GM18505 (cell line): ENCODE data around the gene CNDP1.
A peak's percentile ranks its signal among the peaks of the same experiment; 100 is the strongest.

ENCODE experiments used
- ATAC-seq: cut with Tn5 transposase; IDR thresholded peaks from one replicate; pipeline ENCODE4 v1.9.1; 2021; ENCODE audit not compliant: unreplicated experiment
- POLR2A ChIP-seq: IDR thresholded peaks from 4 replicates; pipeline ENCODE4 v1.6.1; 2011; ENCODE audit warnings: borderline replicate concordance; ENCODE audit not compliant: insufficient read depth, insufficient read length; ENCODE audit errors: extremely low read depth

The CNDP1 gene

GRCh38 chr18:74534150-74534969 is at the start of gene CNDP1:
TSS of gene CNDP1 (plus strand) at chr18:74534500. CDS start at chr18:74534668, 168 bp downstream.
- no peak for ATAC-seq
- TF ChIP-seq POLR2A = no peak

- no peak for TF ChIP-seq POLR2A
Observed at GRCh38 chr18:74486119-74486849, 48.0 kb upstream of the CNDP1 start.

GRCh38 chr18:74488354-74488753 is 45.9 kb upstream of the CNDP1 start:
- no peak for TF ChIP-seq POLR2A
- no peak for ATAC-seq

More at GRCh38 chr18:74486119-74486849, 48.0 kb upstream of the CNDP1 start:
- ATAC-seq = no peak

GRCh38 chr18:74488864-74489263 is 45.4 kb upstream of the CNDP1 start:
- no peak for ATAC-seq
- no peak for TF ChIP-seq POLR2A

- no peak for TF ChIP-seq POLR2A
- no peak for ATAC-seq
Observed at GRCh38 chr18:74489676-74490075, 44.6 kb upstream of the CNDP1 start.

GRCh38 chr18:74492259-74492658 is 42.0 kb upstream of the CNDP1 start:
- ATAC-seq = no peak
- no peak for TF ChIP-seq POLR2A

- peak; percentile 19 for ATAC-seq
Observed at GRCh38 chr18:74493689-74494088, 40.6 kb upstream of the CNDP1 start.

GRCh38 chr18:74494514-74494913 is 39.8 kb upstream of the CNDP1 start:
- ATAC-seq = no peak
- TF ChIP-seq POLR2A = no peak

More at GRCh38 chr18:74493689-74494088, 40.6 kb upstream of the CNDP1 start:
- no peak for TF ChIP-seq POLR2A

- peak; percentile 82 for ATAC-seq
Observed at GRCh38 chr18:74495581-74496507, 38.5 kb upstream of the CNDP1 start, which contains the start of gene CNDP2. TSS of gene CNDP2 (plus strand) at chr18:74496363. CDS start at chr18:74499974, 3,611 bp downstream.

GRCh38 chr18:74496508-74497323 is 37.6 kb upstream of the CNDP1 start:
- ATAC-seq = peak; percentile 26
- no peak for TF ChIP-seq POLR2A

More at GRCh38 chr18:74495581-74496507, 38.5 kb upstream of the CNDP1 start, which contains the start of gene CNDP2:
- peak; percentile 75 for TF ChIP-seq POLR2A

- no peak for ATAC-seq
- no peak for TF ChIP-seq POLR2A
Observed at GRCh38 chr18:74497324-74497676, 37.0 kb upstream of the CNDP1 start.

- ATAC-seq = no peak
- no peak for TF ChIP-seq POLR2A
Observed at GRCh38 chr18:74497778-74498177, 36.5 kb upstream of the CNDP1 start.
